Astrocyte (in vitro differentiated cells and primary cell): ENCODE measurements around the gene CER1. TPM values are rescaled to one million over a fixed set of nuclear protein-coding genes. Genes with fewer than 3 reads are reported as not detected.
A peak's percentile ranks its signal among the peaks of the same experiment; 100 is the strongest.

Experiments used
- DNase-seq: peaks from one replicate; pipeline ENCODE4 v3.0.0-alpha.2; 2010; ENCODE audit warnings: low read depth
- FAIRE-seq: peaks from 2 replicates; lab custom pipeline; 2011; peaks lifted over from hg19 to GRCh38; lab: Jason Lieb, UNC
- H2AFZ ChIP-seq: 2 replicates; pipeline ENCODE4 v1.6.0; 2012; ENCODE audit warnings: low read depth, low read length, inconsistent platforms
- H3K27ac ChIP-seq: 2 replicates; pipeline ENCODE4 v1.5.1; 2011; ENCODE audit warnings: low read depth, low read length, inconsistent platforms
- H3K27me3 ChIP-seq: 2 replicates; pipeline ENCODE4 v1.6.0; 2011; ENCODE audit warnings: low read length, inconsistent platforms; ENCODE audit not compliant: insufficient read depth
- H3K36me3 ChIP-seq: 2 replicates; pipeline ENCODE4 v1.5.1; 2011; ENCODE audit warnings: low read length, inconsistent platforms; ENCODE audit not compliant: insufficient read depth
- H3K4me1 ChIP-seq: 2 replicates; pipeline ENCODE4 v1.5.1; 2011; ENCODE audit warnings: low read length, inconsistent platforms; ENCODE audit not compliant: insufficient read depth
- H3K4me2 ChIP-seq: 2 replicates; pipeline ENCODE4 v1.6.0; 2012; ENCODE audit warnings: low read length, inconsistent platforms
- H3K4me3 ChIP-seq: 2 replicates; pipeline ENCODE4 v1.5.1; 2011; ENCODE audit warnings: low read depth, mild to moderate bottlenecking, low read length, inconsistent platforms; ENCODE audit not compliant: insufficient read depth
- H3K79me2 ChIP-seq: 2 replicates; pipeline ENCODE4 v1.6.0; 2012; ENCODE audit warnings: mild to moderate bottlenecking, low read length, inconsistent platforms; ENCODE audit not compliant: insufficient read depth
- H3K9ac ChIP-seq: 2 replicates; pipeline ENCODE4 v1.6.0; 2012; ENCODE audit warnings: mild to moderate bottlenecking, low read length, inconsistent platforms
- H3K9me3 ChIP-seq: 2 replicates; pipeline ENCODE4 v1.5.1; 2012; ENCODE audit warnings: low read depth, mild to moderate bottlenecking, low read length, inconsistent platforms; ENCODE audit not compliant: insufficient read depth
- H4K20me1 ChIP-seq: 2 replicates; pipeline ENCODE4 v1.6.0; 2012; ENCODE audit warnings: low read length, inconsistent platforms; ENCODE audit not compliant: insufficient read depth
- H3K27ac Mint-ChIP-seq: one replicate; pipeline ENCODE4 v1.8.0; 2021; ENCODE audit warnings: mild to moderate bottlenecking, mixed read lengths; ENCODE audit not compliant: unreplicated experiment
- H3K27me3 Mint-ChIP-seq: one replicate; pipeline ENCODE4 v1.8.0; 2021; ENCODE audit warnings: low read depth, mixed read lengths; ENCODE audit not compliant: unreplicated experiment
- H3K36me3 Mint-ChIP-seq: one replicate; pipeline ENCODE4 v1.8.0; 2021; ENCODE audit warnings: low read depth, mixed read lengths; ENCODE audit not compliant: unreplicated experiment
- H3K4me1 Mint-ChIP-seq: one replicate; pipeline ENCODE4 v1.8.0; 2021; ENCODE audit warnings: low read depth, mixed read lengths; ENCODE audit not compliant: unreplicated experiment
- H3K4me3 Mint-ChIP-seq: one replicate; pipeline ENCODE4 v1.8.0; 2021; ENCODE audit warnings: mild to moderate bottlenecking, moderate library complexity, mixed read lengths; ENCODE audit not compliant: unreplicated experiment
- H3K9me3 Mint-ChIP-seq: one replicate; pipeline ENCODE4 v1.8.0; 2021; ENCODE audit warnings: mild to moderate bottlenecking, mixed read lengths; ENCODE audit not compliant: unreplicated experiment
- CTCF ChIP-seq: IDR thresholded peaks from 2 replicates; pipeline ENCODE4 v1.5.1; 2011; ENCODE audit warnings: low read depth, mild to moderate bottlenecking, inconsistent platforms, low read length, moderate library complexity; ENCODE audit not compliant: insufficient read depth
- EZH2 ChIP-seq: IDR thresholded peaks from 2 replicates; pipeline ENCODE4 v1.6.1; 2012; ENCODE audit warnings: mild to moderate bottlenecking, low read length, inconsistent platforms; ENCODE audit not compliant: insufficient read depth
- total RNA-seq: library from RNA; stranded (reverse); gene quantifications from 2 replicates; pipeline ENCODE4 v1.2.1, GENCODE V29; 2021

Gene CER1
- total RNA-seq, 1 donor from 2014 or later, result 2.8 TPM

GRCh38 chr9:14713187-14713767 lies 9.3 kb downstream of the CER1 start:
- H3K27me3 Mint-ChIP-seq, result no peaks in the 10 kb centered on the region
- Histone ChIP-seq H3K4me2 (no peak overlapping the region), H3K9ac (no peak overlapping the region), H2AFZ (no peak overlapping the region), H3K4me3 (no peak overlapping the region), H3K36me3 (no peaks in the 10 kb centered on the region), H3K79me2 (no peaks in the 10 kb centered on the region), H3K9me3 (no peaks in the 10 kb centered on the region), H3K27me3 (no peaks in the 10 kb centered on the region), H4K20me1 (no peaks in the 10 kb centered on the region), H3K27ac (no peak overlapping the region), H3K4me1 (no peaks in the 10 kb centered on the region)
- TF ChIP-seq EZH2, result no peak
- TF ChIP-seq CTCF, result no peak
- peaks cover 20% of the 10 kb centered on the region for H3K4me1 Mint-ChIP-seq
- FAIRE-seq (no peak), DNase-seq (no peak)
- H3K36me3 Mint-ChIP-seq, result no peaks in the 10 kb centered on the region
- H3K4me3 Mint-ChIP-seq, result no peak overlapping the region
- no peak overlapping the region for H3K27ac Mint-ChIP-seq
- peaks cover 6% of the 10 kb centered on the region for H3K9me3 Mint-ChIP-seq

- peak overlapping the region; percentile 94 for H3K27ac Mint-ChIP-seq
These were observed 11.7 kb downstream of the CER1 start for GRCh38 chr9:14710804-14711203.

More at GRCh38 chr9:14710804-14711203, 11.7 kb downstream of the CER1 start:
- DNase-seq (peak; percentile 42), FAIRE-seq (no peak)
- no peaks in the 10 kb centered on the region for H3K36me3 Mint-ChIP-seq
- no peak overlapping the region for H3K4me2 ChIP-seq
- no peaks in the 10 kb centered on the region for H3K79me2 ChIP-seq
- H2AFZ ChIP-seq, result no peak overlapping the region
- no peaks in the 10 kb centered on the region for H3K9me3 ChIP-seq
- no peaks in the 10 kb centered on the region for H3K27me3 ChIP-seq
- H3K4me3 Mint-ChIP-seq, result no peak overlapping the region
- H3K9ac ChIP-seq, result no peak overlapping the region
- no peaks in the 10 kb centered on the region for H3K27me3 Mint-ChIP-seq
- no peak for TF ChIP-seq EZH2
- TF ChIP-seq CTCF, result no peak
- peaks cover 20% of the 10 kb centered on the region for H3K4me1 Mint-ChIP-seq
- H3K27ac ChIP-seq, result no peak overlapping the region
- H3K36me3 ChIP-seq, result no peaks in the 10 kb centered on the region
- peaks cover 8% of the 10 kb centered on the region for H3K9me3 Mint-ChIP-seq
- H3K4me3 ChIP-seq, result no peak overlapping the region
- H3K4me1 ChIP-seq, result no peaks in the 10 kb centered on the region
- H4K20me1 ChIP-seq, result no peaks in the 10 kb centered on the region
